ENCODE results near the gene SYT5. TPM values are rescaled to one million over a fixed set of nuclear protein-coding genes. Genes with fewer than 3 reads are reported as not detected.
A peak's percentile ranks its signal among the peaks of the same experiment; 100 is the strongest.

The SYT5 gene
- total and polyA plus RNA-seq, 2 of the 13 experiments (the other 11 are each of a cell fraction or from before 2014, with no cell fraction given), result not detected

DNA sequence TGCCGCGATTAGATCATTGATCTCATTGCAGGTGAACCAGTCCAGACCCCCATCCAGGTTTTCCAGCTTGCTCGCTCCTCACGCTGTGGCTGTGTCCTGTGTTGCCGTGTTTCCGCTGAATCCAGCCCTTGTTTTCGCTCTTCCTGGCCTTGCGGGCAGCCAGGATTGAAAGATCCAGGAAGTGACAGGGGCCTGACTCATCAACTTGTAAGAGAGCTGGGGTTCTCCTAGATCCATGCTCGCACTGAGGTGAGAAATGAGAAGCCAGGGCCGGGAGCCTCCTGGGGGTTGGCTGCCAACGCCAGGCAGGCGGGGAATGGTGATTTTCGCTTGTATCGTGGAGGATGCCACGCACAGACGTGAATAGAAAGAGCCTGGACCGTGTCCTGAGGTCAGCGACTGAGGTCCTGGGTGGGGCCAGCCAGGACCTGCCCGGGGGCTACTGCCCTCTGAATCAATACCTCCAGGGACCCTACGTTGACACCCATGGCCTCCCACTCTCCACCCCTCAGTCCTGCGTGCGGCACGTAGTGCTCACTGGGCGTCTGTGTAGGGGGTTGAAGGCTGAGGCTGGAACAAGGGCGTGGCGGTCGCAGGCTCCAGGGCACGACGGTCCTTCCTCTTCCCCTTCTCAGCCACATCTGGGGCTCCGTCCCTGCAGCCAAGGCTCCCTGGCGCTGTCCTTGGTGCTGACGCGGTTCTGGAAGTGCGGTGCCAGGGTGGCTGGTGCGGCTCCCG is 36.5 kb upstream of the SYT5 start (continued):
- TF ChIP-seq PRDM10 (CRISPR knock-in tag; IDR thresholded peaks at IDR 0.05; ENCODE audit: low read depth), result peak; percentile 72
- peak; percentile 89 for TF ChIP-seq KDM3A (CRISPR knock-in tag; IDR thresholded peaks at IDR 0.05; ENCODE audit: low read depth)
- no peak; the same call in 1 of the 2 replicates for TF ChIP-seq DR1 (CRISPR knock-in tag; IDR thresholded peaks at IDR 0.05)
- TF ChIP-seq HOXA7 (CRISPR knock-in tag; IDR thresholded peaks at IDR 0.05), result no peak; the same call in 1 of the 2 replicates
- TF ChIP-seq RARA (CRISPR knock-in tag; IDR thresholded peaks at IDR 0.05), result peak; percentile 79
- peak; percentile 59; the same call in 1 of the 2 replicates for TF ChIP-seq ZNF614 (CRISPR knock-in tag; IDR thresholded peaks at IDR 0.05; ENCODE audit: borderline replicate concordance)
- TF ChIP-seq NRL (CRISPR knock-in tag; IDR thresholded peaks at IDR 0.05; ENCODE audit: borderline replicate concordance), result peak; percentile 82
- TF ChIP-seq SYNCRIP (IDR thresholded peaks at IDR 0.05; ENCODE audit: insufficient read depth, low read depth, low read length), result no peak
- peak; percentile 95; the same call in 1 of the 2 replicates for TF ChIP-seq ZNF773 (CRISPR knock-in tag; IDR thresholded peaks at IDR 0.05; ENCODE audit: borderline replicate concordance)
- TF ChIP-seq MIER2 (CRISPR knock-in tag; IDR thresholded peaks at IDR 0.05), result peak; percentile 98
- peak; percentile 58; the same call in 1 of the 2 replicates for TF ChIP-seq ZNF572 (CRISPR knock-in tag; IDR thresholded peaks at IDR 0.05)
- TF ChIP-seq ZNF564 (CRISPR knock-in tag; IDR thresholded peaks at IDR 0.05), result peak; percentile 91
- no peak for TF ChIP-seq KDM6A (CRISPR knock-in tag; IDR thresholded peaks at IDR 0.05; ENCODE audit: low read depth)
- TF ChIP-seq HOMEZ (CRISPR knock-in tag; IDR thresholded peaks at IDR 0.05; ENCODE audit: low read depth), result peak; percentile 23
- TF ChIP-seq ZNF703 (CRISPR knock-in tag; IDR thresholded peaks at IDR 0.05; ENCODE audit: borderline replicate concordance), result no peak; the same call in none of the 2 replicates
- peak; percentile 91 for TF ChIP-seq ZNF687 (CRISPR knock-in tag; IDR thresholded peaks at IDR 0.05)
- TF ChIP-seq ZC3H13 (CRISPR knock-in tag; IDR thresholded peaks at IDR 0.05), result peak; percentile 20; the same call in 1 of the 2 replicates
- TF ChIP-seq, protein P1, sequence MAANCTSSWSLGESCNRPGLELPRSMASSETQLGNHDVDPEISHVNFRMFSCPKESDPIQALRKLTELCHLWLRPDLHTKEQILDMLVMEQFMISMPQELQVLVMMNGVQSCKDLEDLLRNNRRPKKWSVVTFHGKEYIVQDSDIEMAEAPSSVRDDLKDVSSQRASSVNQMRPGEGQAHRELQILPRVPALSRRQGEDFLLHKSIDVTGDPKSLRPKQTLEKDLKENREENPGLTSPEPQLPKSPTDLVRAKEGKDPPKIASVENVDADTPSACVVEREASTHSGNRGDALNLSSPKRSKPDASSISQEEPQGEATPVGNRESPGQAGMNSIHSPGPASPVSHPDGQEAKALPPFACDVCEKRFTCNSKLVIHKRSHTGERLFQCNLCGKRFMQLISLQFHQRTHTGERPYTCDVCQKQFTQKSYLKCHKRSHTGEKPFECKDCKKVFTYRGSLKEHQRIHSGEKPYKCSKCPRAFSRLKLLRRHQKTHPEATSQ (CRISPR knock-in tag; IDR thresholded peaks at IDR 0.05; ENCODE audit: borderline replicate concordance), result peak; percentile 80; the same call in 1 of the 2 replicates
